Measurements from ENCODE around the gene TASOR2. TPM values are rescaled to one million over a fixed set of nuclear protein-coding genes. Genes with fewer than 3 reads are reported as not detected.
A peak's percentile ranks its signal among the peaks of the same experiment; 100 is the strongest.

The TASOR2 gene
- total and polyA plus RNA-seq, 12 donors, result 7.0 to 45.6 (median 32.2) TPM

GRCh38 chr10:5650664-5651387 lies 33.8 kb upstream of the TASOR2 start:
- H3K27me3 ChIP-seq, result no peaks in the 10 kb centered on the region
- H3K36me3 ChIP-seq, result peaks cover 0 to 47% (median 5%) of the 10 kb centered on the region in 9 donors
- peak in 2 of 8 donors; percentile 18 to 19 for ATAC-seq
- H3K27ac ChIP-seq, result peak overlapping the region in 1 of 10 donors; percentile 33
- intact Hi-C loops (cut with DNase I), result no loop called here
- H3K4me1 ChIP-seq, result peaks cover 0 to 26% (median 11%) of the 10 kb centered on the region in 9 donors
- WGBS, 2 donors, result 90 to 93% methylated on average over 20 of the region's 20 CpGs
- TF ChIP-seq CTCF (IDR thresholded peaks at IDR 0.05), result no peak
- no peak overlapping the region for H3K4me3 ChIP-seq
- no peaks in the 10 kb centered on the region for H3K9me3 ChIP-seq
- DNase-seq, result no peak

- intact Hi-C loops (cut with DNase I), result no loop called here
- DNase-seq, result no peak
These were observed 33.3 kb upstream of the TASOR2 start for GRCh38 chr10:5651388-5651764.

DNA sequence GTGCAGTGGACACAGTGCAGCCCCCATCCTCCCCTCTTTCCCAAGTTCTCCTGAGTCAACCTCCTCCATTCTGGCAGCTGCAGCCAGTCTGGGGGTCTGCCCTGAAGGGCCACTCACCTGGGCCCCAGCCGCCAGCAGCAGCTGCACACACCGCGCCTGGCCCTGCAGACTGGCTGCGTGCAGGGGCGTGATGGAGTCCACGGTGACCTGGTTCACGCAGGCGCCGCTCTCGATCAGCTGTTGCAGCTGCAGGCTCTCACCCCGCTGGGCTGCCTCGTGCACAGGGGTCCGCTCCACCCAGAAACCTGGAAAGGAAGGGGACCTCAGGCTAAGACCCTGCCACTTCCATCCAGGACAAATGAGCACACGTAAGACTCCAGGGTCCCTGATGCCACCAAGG lies 31.9 kb upstream of the TASOR2 start:
- Histone ChIP-seq H3K36me3 (peaks cover 0 to 41% (median under 1%) of the 10 kb centered on the region in 9 donors), H3K27me3 (no peaks in the 10 kb centered on the region), H3K4me1 (peaks cover 0 to 8% (median 0%) of the 10 kb centered on the region in 9 donors), H3K27ac (peak overlapping the region in 2 of 10 donors; percentile 5 to 21), H3K4me3 (no peak overlapping the region), H3K9me3 (no peaks in the 10 kb centered on the region)
- intact Hi-C loops (cut with DNase I), result no loop called here
- ATAC-seq, result peak in 2 of 8 donors; percentile 19 to 20
- DNase-seq, result no peak
- 96 to 98% methylated on average over 14 of the region's 14 CpGs for WGBS, 2 donors
- no peak for TF ChIP-seq CTCF (IDR thresholded peaks at IDR 0.05)

More at GRCh38 chr10:5651388-5651764, 33.3 kb upstream of the TASOR2 start:
- WGBS, 2 donors, result 91 to 95% methylated on average over 11 of the region's 11 CpGs
- Histone ChIP-seq H3K27ac (peak overlapping the region in 1 of 10 donors; percentile 33), H3K4me3 (no peak overlapping the region), H3K4me1 (peaks cover 0 to 21% (median 6%) of the 10 kb centered on the region in 9 donors), H3K27me3 (no peaks in the 10 kb centered on the region), H3K9me3 (no peaks in the 10 kb centered on the region), H3K36me3 (peaks cover 0 to 48% (median 5%) of the 10 kb centered on the region in 9 donors)
- TF ChIP-seq CTCF (IDR thresholded peaks at IDR 0.05), result no peak
- no peak for ATAC-seq

DNA sequence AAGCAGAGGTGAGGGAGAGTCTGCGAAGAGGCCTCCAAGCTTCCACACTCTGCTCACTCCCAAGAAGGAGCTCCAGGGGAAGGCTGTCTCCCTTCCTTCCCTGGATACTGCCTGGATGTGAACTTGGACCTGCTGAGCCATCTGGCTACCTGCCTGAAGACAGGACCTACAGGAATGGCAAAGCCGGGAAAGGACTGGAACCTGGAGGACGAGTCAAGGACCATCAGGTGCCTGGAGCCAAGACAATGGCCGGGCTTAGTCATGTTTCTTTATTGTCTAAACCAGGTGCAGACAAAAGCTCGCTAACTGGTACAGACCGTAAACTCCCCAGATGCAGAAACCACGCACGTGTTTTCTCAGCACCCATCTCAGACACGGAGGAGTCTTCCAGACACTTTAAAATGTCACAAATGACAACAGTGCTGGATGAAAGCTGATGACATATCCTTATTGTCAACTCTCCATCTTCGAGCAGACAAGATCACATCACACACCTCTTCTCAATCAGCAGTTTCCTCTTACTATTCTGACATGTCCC lies 30.4 kb upstream of the TASOR2 start:
- Histone ChIP-seq H3K4me3 (no peak overlapping the region), H3K27me3 (no peaks in the 10 kb centered on the region), H3K4me1 (peaks cover 0 to 8% (median 0%) of the 10 kb centered on the region in 9 donors), H3K9me3 (no peaks in the 10 kb centered on the region), H3K36me3 (peaks cover 0 to 32% (median 0%) of the 10 kb centered on the region in 9 donors), H3K27ac (no peak overlapping the region)
- intact Hi-C loops (cut with DNase I), result no loop called here
- 88 to 91% methylated on average over 10 of the region's 10 CpGs for WGBS, 2 donors
- TF ChIP-seq CTCF (IDR thresholded peaks at IDR 0.05), result no peak
- DNase-seq, result no peak
- ATAC-seq, result no peak

Measured in heart right ventricle (tissue), 16 donors.